A172 (cell line): Measurements from ENCODE around the gene TRIM31. TPM values are rescaled to one million over a fixed set of nuclear protein-coding genes. Genes with fewer than 3 reads are reported as not detected.
A peak's percentile ranks its signal among the peaks of the same experiment; 100 is the strongest.

Source experiments
- DNase-seq: peaks from one replicate; pipeline ENCODE4 v3.0.0-alpha.2; 2015; ENCODE audit warnings: low spot score
- total RNA-seq: library from RNA; depleted of rRNA; stranded (reverse); fragments of >200 nt; shearing (Covaris generic); gene quantifications from 2 replicates; pipeline ENCODE4 v1.2.3, GENCODE V29; 2014

TRIM31 gene
- total RNA-seq, 1 experiment from 2014 or later: not detected

DNA sequence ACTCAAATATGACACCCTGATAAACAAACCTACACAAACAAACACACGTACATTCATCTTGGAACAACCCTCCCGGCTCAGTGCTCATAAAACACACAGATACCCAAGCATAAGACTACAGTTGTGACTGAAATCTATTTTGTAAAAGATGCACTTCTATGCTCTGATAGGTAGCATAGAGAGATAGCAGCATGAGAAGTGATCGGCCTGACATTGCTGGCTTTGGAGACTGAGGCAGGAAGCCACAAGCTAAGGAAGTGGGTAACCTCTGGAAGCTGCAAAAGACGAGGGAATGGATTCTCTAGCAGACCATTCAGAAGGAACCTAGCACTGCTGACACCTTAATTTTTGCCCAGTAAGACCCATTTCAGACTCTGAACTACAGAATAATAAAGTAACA lies 35.7 kb downstream of the TRIM31 start:
- DNase-seq: no peak

DNA sequence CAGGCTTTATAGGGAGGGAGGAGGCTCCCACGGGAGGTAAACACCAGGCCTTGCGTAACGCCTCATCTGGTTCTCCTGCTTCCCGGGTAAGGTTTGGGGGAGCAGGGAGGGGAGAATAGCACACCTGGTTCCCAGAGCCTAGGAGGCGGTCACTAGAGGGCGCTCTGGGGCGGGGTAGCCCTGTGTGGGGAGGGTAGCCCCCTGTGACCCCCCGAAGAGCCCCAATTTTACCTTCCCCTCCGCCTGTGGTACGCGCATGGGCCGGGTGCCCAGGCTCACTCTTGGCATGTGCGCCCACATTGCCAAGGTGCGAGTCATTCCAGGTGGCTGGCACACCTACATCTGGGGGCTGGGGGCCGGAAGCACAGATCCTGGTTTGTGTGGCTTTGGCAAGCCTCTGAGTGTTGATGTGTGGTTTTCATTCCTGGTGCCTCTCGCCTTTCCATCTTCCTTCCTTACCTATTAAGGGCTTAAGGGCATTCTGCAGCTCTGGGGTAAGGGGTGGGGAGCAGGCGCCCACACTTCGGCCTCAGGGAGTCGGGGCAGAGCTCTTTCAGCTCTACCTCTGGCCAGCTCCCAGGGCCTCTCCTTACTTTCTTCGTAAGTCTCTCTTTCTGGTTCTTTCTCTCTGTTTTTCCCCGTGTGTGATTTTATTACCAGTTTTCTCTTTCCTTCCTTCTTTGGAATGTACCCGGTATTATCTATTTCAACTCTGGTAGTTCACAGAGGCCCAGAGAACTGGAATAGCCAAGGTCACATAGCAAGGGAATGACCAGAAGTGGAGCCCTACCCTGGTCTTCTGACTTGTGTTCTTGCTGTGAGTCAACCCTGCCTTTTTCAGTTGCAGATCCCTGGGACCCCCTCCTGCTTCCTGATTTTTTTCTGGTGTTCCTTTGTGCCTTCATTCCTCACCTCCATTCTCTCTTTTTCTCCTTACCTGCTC lies 36.8 kb downstream of the TRIM31 start:
- peak; percentile 54 for DNase-seq

DNA sequence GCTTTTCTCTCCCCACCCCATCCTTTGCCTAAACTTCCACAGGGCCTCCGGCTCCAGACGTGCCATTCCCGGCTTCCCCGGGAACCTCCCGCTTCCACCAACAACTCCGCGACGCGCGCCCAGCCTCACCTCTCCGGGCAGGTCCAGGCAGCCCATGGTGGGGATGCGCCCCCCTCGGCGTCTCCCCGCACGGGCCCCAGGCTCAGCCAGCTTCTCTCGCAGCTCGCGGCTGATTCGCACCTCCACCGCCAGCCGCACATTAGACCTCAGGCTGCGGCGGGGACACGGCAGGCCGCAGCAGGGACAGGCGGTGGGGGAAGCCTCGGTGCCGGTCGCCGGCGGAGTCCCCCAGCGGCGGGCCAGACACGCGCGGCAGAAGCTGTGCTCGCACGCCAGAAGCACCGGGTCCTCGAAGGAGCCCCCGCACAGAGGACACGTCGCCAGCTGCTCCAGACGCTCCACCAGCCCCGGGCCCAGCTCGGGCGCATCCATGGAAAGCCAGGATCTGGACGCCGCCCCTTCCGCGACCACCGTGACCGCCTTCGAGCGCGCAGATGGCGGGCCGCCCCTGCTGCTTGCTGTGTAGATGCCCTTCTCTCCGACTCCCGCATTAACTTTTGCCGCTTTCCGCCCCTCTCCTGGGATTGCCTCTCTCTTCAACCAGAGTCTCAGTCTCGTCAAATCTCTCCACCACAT lies 37.6 kb downstream of the TRIM31 start, which contains the start of gene RNF39:
RNF39 (minus strand) TSS at position 676 of the 696 bp plus-strand sequence; CDS start at position 492, 184 bp downstream.
- no peak for DNase-seq

DNA sequence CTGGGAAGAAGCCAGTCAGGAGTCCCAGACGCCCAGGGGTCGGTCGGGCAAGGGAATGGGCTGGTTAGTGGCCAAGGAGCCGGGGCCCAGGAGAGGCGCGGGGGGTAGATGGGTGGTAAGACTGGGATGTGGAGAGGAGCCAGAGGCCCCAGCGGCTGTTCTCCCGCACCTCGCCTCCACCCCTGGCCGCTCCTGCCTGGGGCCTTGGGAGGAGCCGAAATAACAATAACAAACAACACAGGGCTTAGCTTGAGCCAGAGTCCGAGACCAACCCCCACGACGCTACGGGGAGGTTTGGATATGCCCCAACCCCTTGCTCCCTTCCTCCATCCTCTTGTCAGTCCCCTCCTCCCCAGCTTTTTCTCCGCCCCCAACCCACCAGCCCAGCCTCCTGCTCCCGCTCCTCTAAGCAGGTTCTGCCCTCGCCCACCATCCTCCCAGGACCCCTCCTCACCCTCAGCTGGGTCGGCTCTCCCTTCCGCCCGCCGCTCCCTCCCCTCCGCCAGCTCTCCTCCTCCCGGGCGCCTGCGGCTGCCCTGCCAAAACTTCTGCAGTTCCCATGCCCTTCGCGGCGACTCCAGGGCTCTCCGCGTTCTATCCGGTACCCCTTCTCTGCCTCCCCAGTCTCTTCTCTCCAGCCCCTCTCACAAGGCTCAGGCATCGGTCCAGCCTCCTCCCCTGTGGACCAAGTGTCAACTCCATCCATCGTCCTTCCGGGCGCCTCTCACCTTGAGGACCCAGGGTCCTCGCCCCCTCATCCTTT lies 38.4 kb downstream of the TRIM31 start:
- no peak for DNase-seq

DNA sequence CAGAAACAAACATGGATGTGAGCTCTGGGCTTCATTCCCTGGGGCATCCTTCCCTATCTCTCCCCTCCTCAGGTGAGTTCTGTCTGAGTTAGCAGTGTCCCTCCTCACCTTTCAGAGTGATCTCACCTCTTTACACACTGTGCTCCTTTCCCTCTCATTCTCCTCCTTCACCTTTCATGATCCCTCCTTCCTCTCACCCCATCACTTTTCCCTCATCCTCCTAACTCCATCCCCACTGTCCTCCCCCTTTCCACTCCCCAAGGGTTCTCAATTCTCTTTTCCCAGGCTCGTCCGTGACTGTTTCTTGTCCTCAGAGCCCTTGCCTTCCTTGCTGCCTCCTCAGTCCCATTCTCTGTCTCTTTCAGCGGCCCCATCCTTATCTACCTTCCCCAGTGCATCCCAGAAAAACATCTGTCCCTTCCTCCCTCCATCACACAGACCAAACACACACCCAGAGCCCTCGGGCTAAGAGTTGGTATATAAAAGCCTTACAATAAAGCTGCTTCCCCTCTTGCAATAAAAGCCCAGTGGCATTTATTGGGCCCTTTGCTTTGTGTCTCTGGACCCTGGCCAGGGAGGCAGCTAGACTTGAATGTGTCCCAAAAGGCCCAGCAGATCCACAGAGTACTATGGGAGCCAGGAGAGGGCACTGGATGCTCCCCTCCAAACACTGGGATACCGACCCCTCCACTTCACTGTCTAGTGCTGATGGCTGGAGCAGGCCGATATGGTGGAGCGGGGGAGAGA lies 39.2 kb downstream of the TRIM31 start:
- DNase-seq: no peak

DNA sequence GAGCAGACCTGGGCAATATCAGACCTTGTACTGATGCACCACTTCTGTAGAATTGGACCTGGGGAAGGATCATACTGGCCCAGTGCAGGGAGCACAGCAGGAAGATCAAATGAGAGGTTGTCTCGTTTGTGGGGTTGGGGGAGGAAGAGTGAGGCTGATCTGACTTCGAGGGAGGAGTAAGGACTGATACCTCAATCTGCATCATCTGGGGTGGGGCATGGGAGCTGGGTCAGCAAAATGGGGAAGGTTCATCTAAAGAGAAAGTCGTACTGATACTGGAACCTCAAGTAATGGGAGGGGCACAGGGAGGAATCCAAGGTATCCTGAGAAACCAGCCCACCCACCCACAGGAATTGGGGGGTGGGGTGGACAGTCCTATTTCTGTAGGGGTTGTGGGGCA lies 41.0 kb downstream of the TRIM31 start:
- DNase-seq: no peak

DNA sequence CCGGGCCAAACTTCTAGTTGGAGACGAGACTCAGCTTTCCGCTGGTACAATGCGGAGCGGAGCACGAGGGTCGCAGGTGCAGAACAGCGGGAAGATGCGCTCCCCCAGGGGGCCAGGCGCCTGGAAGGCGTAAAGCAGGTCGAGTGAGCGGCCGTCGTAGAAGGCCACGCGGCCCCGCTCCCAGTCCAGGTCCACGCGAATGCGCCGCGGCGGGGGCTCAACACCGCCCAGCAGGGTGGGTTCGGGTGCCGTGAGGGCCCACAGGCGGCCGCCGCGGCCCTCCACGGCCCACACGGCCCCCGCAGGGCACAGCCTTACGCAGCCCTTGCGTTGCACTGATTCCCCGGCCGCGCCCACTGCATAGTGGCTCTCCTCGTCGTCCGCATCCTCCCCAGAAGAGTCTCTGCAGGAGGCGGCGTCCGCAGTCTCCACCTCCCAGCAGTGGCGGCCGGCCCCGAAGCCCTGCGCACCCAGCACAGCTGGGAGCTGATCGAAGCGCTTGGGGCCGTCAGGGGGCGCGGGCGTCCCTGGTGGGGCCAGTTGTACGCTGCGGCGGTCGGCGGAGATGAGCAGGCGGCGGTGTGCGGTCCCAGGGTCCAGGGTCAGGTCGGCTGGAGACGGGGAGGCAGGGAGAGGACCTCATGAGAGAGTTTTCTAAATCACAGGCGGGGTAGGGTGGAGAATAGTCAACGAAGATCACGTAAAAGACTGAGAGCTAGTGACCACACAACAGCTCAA lies 41.6 kb downstream of the TRIM31 start:
- DNase-seq: no peak

DNA sequence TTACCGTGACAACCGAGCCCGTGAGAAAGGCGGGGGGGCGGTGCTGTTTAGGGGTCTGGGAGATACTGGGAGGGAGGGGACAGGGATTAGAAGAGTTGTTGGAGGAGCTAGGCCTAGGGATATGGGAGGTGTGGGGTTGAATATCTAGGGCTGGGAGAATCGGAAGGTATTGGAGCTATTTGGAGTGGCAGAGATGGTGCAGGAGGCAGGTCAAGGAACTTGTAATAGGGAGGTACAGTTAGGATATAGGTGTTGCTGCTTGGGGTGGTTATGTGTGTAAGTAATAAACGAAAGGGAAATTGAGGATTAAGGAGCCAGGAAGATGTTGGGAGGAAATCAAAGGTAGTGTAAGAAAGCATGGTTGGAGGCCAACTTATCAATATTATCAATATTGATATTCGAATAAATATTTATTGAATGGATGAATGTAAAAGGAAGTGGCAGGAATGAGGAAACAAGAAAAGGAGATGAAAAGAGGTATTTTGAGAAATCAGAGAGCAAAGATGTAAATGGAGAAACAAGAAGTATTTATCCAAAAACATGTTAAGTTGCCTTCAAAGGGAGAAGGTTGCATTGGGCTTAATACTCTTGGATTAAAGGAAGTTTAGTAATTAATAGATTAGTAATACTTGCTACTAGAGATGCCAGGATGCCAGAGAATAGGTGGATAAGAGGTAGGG lies 45.3 kb downstream of the TRIM31 start:
- no peak for DNase-seq

DNA sequence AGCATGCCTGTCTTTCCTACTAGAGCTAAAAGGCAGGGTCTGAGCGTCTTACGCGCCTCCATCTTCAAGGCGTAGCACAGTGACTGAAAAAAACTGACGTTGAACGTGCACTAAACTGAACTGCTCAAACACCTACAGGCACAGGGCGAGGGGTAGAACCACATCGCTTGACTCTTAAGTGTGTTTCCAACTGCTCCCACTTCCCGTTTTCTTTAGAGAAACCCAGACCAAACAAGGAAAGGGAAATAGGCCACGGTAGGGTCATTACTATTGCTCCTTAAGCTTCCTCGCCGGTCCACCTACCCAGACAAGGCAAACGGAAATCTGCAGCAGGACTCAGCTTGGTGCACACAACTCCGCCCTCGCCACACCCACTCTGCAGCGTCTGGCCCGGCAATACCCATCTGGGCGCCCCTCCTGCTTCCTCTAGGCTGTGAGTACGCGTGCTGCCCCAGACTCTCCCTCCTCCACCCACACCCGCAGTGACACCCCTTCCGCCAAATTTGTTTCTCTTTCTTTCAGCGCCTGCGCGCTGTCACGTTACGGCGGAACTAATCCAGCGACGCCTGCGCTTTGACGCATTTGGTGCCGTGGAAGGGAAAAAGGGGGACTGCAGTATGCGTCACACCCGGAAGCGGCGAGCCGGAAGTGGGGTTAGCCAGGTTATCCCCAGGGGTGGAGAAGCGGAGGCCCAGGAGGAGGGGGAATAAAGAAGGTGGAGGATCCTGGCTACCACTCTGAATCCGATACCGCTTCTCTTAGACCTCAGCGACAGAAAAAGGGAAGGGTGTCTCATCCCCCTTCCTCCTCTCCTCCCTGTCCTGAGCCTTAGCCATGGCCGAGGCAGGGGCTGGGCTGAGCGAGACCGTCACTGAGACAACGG lies 46.1 kb downstream of the TRIM31 start, which contains the start of gene PPP1R11:
PPP1R11 (plus strand) TSS at position 622 of the 883 bp plus-strand sequence; CDS start at position 835, 213 bp downstream.
- DNase-seq: peak; percentile 98

DNA sequence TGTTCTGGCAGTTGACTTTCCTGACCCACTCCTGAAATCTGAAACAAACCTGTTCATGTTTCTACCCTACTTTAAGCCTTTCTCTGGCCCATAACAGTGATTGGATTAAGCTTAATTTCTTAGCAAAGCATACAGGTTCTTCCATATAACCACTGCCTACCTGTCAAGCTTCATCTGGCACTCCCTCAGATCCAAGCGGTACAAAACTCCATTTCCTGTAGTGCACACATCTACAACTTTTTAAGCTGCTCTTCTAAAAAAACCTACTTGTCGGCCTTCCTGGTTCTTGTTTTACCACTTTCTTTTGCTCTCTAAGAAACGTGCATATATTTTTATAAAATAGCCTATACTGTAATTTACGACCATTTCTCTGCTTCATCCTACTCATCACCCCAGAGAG lies 46.8 kb downstream of the TRIM31 start:
- no peak for DNase-seq

DNA sequence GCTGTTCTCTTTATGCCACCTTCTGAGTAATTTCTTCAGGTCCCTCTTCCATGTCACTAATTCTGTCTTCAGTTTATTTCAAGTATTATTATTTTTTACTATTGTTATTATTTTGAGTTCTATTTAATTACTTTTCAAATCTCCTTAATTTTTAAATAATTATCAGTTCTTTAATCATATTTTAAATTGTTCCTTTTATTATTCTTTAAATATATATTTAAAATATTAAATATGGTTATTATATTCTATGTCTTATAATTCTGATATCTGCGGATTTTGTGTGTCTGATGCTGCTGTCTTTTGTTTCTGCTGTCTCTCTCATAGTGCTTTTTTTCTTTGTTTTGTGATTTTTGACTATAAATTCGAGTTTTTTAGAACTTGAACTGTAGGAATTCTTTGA lies 49.6 kb downstream of the TRIM31 start:
- no peak for DNase-seq

DNA sequence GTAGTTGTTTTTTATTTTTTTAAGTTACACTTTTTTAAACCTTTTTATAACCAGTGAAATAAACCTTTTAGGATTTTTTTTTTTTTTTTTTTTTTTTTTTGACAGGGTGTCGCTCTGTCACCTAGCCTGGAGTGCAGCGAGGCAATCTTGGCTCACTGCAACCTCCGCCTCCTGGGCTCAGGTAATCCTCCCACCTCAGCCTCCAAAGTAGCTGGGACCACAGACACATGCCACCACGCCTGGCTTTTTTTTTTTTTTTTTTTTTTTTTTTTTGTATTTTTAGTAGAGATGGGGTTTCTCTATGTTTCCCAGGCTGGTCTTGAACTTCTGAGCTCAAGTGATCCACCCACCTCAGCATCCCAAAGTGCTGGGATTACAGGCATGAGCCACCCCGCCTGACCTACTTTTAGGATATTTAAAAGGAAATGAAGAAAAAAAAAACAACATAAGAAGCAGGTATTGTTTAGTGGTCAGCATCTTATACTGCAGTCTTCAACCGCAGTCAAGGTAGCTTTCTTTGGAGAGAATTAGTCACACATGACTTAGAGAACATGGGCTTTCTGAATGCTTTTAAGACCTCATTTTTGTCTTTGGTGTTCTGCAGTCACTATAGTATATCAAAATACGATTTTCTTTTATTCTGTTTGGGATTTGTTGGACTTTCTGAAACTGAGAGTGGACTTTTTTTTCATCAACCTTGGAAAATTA lies 50.3 kb downstream of the TRIM31 start:
- no peak for DNase-seq

DNA sequence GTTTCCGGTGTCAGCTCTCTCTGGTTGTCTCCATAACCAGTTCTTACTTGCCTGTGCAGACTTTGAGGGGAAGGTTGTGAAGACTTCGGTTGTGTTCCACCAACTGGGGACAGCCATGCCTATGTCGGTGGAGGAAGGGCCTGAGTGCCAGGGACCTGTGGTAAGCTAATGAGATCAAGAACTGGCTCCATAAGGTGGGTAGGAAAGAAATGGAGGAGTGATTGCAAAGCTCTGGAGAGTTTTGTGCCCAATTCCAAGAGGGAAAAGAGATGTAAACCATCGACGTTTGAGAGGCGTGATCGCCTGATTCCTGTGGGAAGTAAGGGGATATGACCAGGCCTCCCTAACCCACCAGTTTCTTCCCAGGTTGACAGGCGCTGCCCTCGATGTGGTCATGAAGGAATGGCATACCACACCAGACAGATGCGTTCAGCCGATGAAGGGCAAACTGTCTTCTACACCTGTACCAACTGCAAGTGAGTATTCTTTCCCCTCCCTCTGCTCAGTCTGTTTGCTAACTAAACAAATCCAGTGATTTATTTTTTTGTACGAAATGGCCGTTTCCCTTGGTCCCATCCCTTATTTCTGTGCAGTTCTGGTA lies 50.9 kb downstream of the TRIM31 start:
- peak; percentile 27 for DNase-seq

DNA sequence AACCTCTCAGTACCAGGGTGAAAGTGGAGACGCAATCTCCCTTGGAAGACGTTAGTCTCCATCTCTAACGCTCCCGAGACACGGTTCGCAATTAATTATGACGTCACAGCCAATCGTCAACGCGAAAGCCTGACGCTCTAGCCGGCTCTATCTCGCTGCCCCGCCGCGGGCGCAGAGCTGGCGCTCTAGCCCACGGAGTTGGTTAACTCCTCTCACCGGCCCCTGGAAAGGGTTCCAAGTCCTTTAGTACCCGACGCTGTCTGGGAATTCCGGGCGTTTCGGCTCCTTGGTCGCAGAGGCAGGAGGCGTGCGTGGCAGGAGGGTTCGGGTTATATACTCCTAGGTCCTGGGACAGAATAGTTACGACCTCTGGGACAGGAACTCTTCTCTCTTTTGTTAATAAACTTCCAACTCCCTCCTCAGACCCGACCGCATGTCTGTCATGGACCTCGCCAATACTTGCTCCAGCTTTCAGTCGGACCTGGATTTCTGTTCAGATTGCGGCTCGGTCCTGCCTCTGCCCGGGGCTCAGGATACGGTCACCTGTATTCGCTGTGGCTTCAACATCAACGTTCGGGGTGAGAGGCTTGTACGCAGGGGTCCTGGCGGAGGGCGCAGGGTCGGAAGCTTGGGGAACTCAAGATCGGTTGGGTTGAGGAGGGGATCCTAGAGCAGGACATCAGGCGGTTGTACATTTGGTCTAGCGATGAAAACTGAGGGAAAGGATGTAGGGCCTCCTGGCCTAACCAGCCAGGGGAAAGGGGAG lies 51.6 kb downstream of the TRIM31 start, which contains the start of gene POLR1H:
POLR1H (plus strand) TSS at position 174 of the 766 bp plus-strand sequence; CDS start at position 434, 260 bp downstream.
- DNase-seq: peak; percentile 89

DNA sequence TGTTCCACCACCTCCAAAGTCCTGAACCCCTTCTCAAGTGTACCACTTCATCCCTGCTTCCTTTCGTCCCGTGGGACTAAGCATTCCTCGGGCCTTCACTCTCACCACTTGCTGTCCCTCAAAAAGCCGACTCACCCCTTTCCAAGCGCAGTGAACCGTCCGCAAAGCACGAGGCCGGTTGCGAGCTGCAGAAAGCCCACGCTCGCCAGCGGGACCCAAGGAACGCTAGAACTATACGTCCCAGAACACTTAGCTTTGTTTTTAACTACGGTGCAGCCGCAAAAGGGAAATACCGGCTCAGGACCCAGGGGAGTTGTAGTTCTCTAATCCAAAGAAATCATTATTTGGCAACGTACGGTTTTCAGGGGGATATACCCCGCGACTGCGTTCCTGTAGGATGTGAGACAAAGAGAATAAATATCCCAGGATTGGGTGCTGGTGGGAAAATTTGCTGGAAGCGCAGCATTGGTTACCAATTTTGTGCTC lies 52.2 kb downstream of the TRIM31 start:
- DNase-seq: no peak

DNA sequence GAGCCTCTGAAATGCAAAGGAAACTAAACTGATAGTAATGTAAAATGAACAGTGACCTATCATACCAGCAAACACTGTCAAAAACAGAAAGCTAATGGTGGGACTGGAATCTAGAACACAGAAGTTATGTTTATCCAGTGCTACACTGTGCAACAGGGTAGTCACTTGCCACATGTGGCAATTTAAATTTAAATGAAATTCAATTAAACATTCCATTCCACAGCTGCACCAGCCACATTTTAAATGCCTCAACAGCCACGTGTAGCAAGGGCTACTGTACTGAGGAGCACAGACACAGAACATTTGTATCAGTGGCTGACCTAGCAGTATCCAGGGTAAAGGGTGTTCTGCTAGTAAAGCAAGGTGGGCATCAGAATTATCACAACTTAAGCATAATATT lies 57.4 kb downstream of the TRIM31 start:
- DNase-seq: no peak

DNA sequence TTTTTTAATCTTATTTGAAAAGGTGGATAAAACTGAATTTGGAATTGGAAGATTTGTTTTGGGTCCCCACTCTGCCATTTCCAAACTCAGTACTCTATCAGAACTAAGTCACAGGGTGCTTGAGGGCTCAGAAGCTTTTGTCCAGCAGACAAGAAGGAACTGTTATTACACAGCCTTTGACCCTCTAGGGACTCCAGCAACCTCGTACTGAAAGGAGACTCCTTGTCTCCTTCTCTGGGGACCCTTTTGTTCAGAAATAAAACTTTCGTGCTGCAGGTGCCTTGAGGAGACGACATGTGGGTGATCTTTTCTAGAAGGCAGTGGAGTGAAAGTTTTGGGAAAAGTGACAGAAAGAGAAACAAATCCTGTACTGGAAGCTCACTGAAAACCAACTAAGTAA lies 59.2 kb downstream of the TRIM31 start:
- DNase-seq: no peak
